Mucosa of descending colon (tissue), 3 donors: ENCODE measurements around the gene PDZRN4. TPM values are rescaled to one million over a fixed set of nuclear protein-coding genes. Genes with fewer than 3 reads are reported as not detected.

Experiments
- ATAC-seq: fragments of 200-7000 bp; cut with Tn5 transposase; one replicate; pipeline ENCODE4 v1.9.1; 2020; ENCODE audit warnings: mild to moderate bottlenecking, moderate library complexity
- DNase-seq, 3 donors: peaks; one replicate each; pipeline ENCODE4 v3.0.0-alpha.2; 2020
- H3K36me3 ChIP-seq: fragments of 200-600 bp; one replicate; pipeline ENCODE4 v1.8.0; 2021; ENCODE audit warnings: low read depth, mild to moderate bottlenecking
- H3K4me1 ChIP-seq: fragments of 200-600 bp; one replicate; pipeline ENCODE4 v1.8.0; 2021; ENCODE audit warnings: low read depth, mild to moderate bottlenecking
- H3K4me3 ChIP-seq: fragments of 200-600 bp; one replicate; pipeline ENCODE4 v1.8.0; 2021; ENCODE audit warnings: mild to moderate bottlenecking
- H3K9me3 ChIP-seq: fragments of 200-600 bp; one replicate; pipeline ENCODE4 v1.8.0; 2021; ENCODE audit warnings: mild to moderate bottlenecking
- CTCF ChIP-seq: fragments of 200-600 bp; IDR thresholded peaks from one replicate; pipeline ENCODE4 v1.8.0; 2022; ENCODE audit warnings: antibody characterized with exemption, mild to moderate bottlenecking
- intact Hi-C, 2 donors: fragments of 100-400 bp; cut with DNase I in 1 of 2; cut with micrococcal nuclease in 1 of 2; formaldehyde crosslinking; loops; one replicate each; pipeline versions ENCODE4 v1.11.0 to v1.11.1; 2022; cut with DNase I, micrococcal nuclease
- total RNA-seq, 3 donors: library from RNA; stranded (reverse); fragmentation: NEBNext Ultra II Directional in 2 of 3; extraction: Animal tissue kit (Norgen Biotek cat#: 25700) in 2 of 3; gene quantifications; one replicate each; pipeline versions ENCODE4 v1.2.1 to v1.2.4, GENCODE V29; 2021 to 2023
- donor health status: DM: no; HTN: no; CAD: no; lungs with moderate emphysema.
- donor health status: DM: no; HTN: no; CAD: no.
- donor health status: DM: no; HTN: yes; CAD: no.

Gene PDZRN4
- total RNA-seq, 3 donors from 2014 or later: 0.78 to 46.9 (median 2.0) TPM

GRCh38 chr12:41497409-41497808 lies 309.3 kb downstream of the PDZRN4 start:
- DNase-seq (no peak), ATAC-seq (no peak)
- TF ChIP-seq CTCF: no peak
- Histone ChIP-seq H3K4me1 (no peaks in the 10 kb centered on the region), H3K4me3 (no peak overlapping the region), H3K36me3 (no peaks in the 10 kb centered on the region), H3K9me3 (no peaks in the 10 kb centered on the region)
- intact Hi-C loops: no loop called here

- intact Hi-C loops: no loop called here
- ATAC-seq (no peak), DNase-seq (no peak)
- Histone ChIP-seq H3K36me3 (no peaks in the 10 kb centered on the region), H3K9me3 (no peaks in the 10 kb centered on the region), H3K4me1 (no peaks in the 10 kb centered on the region), H3K4me3 (no peak overlapping the region)
- TF ChIP-seq CTCF: no peak
These were observed 316.9 kb downstream of the PDZRN4 start for GRCh38 chr12:41504976-41505375.

- Histone ChIP-seq H3K9me3 (no peaks in the 10 kb centered on the region), H3K4me3 (no peak overlapping the region), H3K36me3 (no peaks in the 10 kb centered on the region), H3K4me1 (no peaks in the 10 kb centered on the region)
- DNase-seq: no peak
- no peak for TF ChIP-seq CTCF
- no peak for ATAC-seq
- intact Hi-C loops: no loop called here
These were observed 319.2 kb downstream of the PDZRN4 start for GRCh38 chr12:41507286-41507685.

- no peak for ATAC-seq
These were observed 321.3 kb downstream of the PDZRN4 start for GRCh38 chr12:41509271-41510055.

GRCh38 chr12:41510470-41510869 lies 322.4 kb downstream of the PDZRN4 start:
- intact Hi-C loops: no loop called here
- Histone ChIP-seq H3K36me3 (no peaks in the 10 kb centered on the region), H3K9me3 (no peaks in the 10 kb centered on the region), H3K4me1 (no peaks in the 10 kb centered on the region), H3K4me3 (no peak overlapping the region)
- TF ChIP-seq CTCF: no peak
- ATAC-seq: peak; percentile 81
- DNase-seq: peak in 1 of 3 donors; percentile 12

More at GRCh38 chr12:41509271-41510055, 321.3 kb downstream of the PDZRN4 start:
- intact Hi-C loops: no loop called here
- Histone ChIP-seq H3K4me3 (no peak overlapping the region), H3K4me1 (no peaks in the 10 kb centered on the region), H3K36me3 (no peaks in the 10 kb centered on the region), H3K9me3 (no peaks in the 10 kb centered on the region)
- DNase-seq: no peak
- no peak for TF ChIP-seq CTCF
